Hypothalamus (tissue), 51 donors: Measurements from ENCODE around the gene KCNJ12.
"Not testable (repeated sequence)": the region's sequence is repeated elsewhere in the genome, so short reads cannot be mapped to it uniquely, and the experiment has no call there.

ENCODE experiments used
- DNase-seq, 51 donors: peaks; one replicate each; lab custom pipeline; 2025; lab: John Stamatoyannopoulos, UW

Gene KCNJ12

GRCh38 chr17:21404539-21404938, 28.4 kb downstream of the KCNJ12 start:
- DNase-seq, result not testable (repeated sequence)

GRCh38 chr17:21404956-21405731, 29.0 kb downstream of the KCNJ12 start:
- not testable (repeated sequence) for DNase-seq

GRCh38 chr17:21405904-21406400, 29.8 kb downstream of the KCNJ12 start:
- not testable (repeated sequence) for DNase-seq

GRCh38 chr17:21406616-21407404, 30.7 kb downstream of the KCNJ12 start:
- not testable (repeated sequence) for DNase-seq

GRCh38 chr17:21407752-21408151, 31.6 kb downstream of the KCNJ12 start:
- not testable (repeated sequence) for DNase-seq

- DNase-seq, result not testable (repeated sequence)
These were observed 32.1 kb downstream of the KCNJ12 start for GRCh38 chr17:21408224-21408623.

GRCh38 chr17:21408766-21409300, 32.7 kb downstream of the KCNJ12 start:
- DNase-seq, result not testable (repeated sequence)

- DNase-seq, result not testable (repeated sequence)
These were observed 33.2 kb downstream of the KCNJ12 start for GRCh38 chr17:21409388-21409787.

- not testable (repeated sequence) for DNase-seq
These were observed 33.8 kb downstream of the KCNJ12 start for GRCh38 chr17:21409971-21410370.

- DNase-seq, result not testable (repeated sequence)
These were observed 34.2 kb downstream of the KCNJ12 start for GRCh38 chr17:21410371-21410770.

- not testable (repeated sequence) for DNase-seq
These were observed 34.9 kb downstream of the KCNJ12 start for GRCh38 chr17:21410906-21411678.

GRCh38 chr17:21411679-21412205, 35.6 kb downstream of the KCNJ12 start:
- DNase-seq, result not testable (repeated sequence)

GRCh38 chr17:21412207-21412681, 36.1 kb downstream of the KCNJ12 start:
- DNase-seq, result not testable (repeated sequence)

GRCh38 chr17:21413570-21414279, 37.6 kb downstream of the KCNJ12 start:
- DNase-seq, result peak in 2 of 51 donors; percentile 7 to 39

GRCh38 chr17:21414616-21415015, 38.5 kb downstream of the KCNJ12 start:
- not testable (repeated sequence) for DNase-seq

GRCh38 chr17:21415166-21415990, 39.2 kb downstream of the KCNJ12 start:
- DNase-seq, result not testable (repeated sequence)

GRCh38 chr17:21416471-21416981, 40.4 kb downstream of the KCNJ12 start:
- not testable (repeated sequence) for DNase-seq

GRCh38 chr17:21417349-21417748, 41.2 kb downstream of the KCNJ12 start:
- not testable (repeated sequence) for DNase-seq
